ENCODE results near the gene CACNA2D1. TPM values are rescaled to one million over a fixed set of nuclear protein-coding genes. Genes with fewer than 3 reads are reported as not detected.
A peak's percentile ranks its signal among the peaks of the same experiment; 100 is the strongest.

Gene CACNA2D1
- total RNA-seq, 1 experiment from 2014 or later = 4.3 TPM

DNA sequence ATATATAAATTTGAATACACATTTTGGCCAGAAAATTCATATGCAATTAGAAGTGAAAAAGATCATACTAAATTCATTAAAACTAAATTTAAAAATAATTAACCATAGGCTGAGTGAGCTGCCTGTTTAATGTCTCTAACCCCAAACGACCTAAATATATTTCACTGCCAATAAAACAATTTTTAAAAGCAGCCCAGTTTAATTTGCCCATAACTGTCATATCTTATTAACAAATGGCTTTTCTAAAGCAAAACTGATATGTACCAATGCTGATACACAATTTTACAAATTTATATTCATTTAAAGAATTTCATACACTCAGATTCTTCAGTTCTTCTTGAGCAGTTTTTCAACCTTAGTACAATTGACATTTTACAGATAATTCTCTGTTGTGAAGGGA is 99.9 kb downstream of the CACNA2D1 start:
- no peak for DNase-seq (ENCODE audit: low read depth)

DNA sequence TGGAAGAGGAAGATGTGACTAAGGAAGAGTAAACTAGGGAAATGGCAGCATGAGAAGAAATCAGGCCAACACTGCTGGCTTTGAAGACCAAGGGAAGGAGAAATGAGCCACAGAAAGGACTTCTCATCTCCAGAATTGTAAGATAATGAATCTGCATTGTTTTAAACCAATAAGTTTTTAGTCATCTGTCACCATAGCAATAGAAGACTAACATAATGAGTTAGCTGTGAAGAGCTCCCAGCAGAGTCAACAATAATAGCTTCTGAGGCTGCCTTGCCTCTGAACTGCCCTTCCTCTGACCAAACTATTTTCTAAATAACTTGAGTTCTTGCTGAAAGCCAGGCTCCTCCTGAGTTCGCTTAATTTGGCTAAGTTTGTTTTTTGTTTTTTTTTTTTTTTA is 103.6 kb downstream of the CACNA2D1 start:
- no peak for DNase-seq (ENCODE audit: low read depth)

DNA sequence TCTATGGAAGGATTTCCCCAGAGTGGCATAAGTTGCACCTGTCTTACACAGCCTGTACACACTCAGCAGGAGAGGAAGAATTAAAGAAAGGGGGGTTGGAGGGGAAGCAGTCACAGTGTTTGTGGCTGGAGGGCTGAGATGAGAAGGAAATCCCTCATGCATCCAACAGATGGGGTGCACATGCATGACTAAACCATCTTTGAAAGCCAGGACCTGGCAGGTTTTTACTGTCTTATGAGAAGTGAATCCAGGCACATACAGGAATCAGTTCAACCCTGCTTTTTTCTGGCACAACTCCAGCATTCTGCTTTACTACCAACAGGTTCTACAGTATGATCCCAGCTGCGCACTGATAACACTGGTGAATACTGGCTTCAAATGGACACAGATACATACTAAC is 107.7 kb downstream of the CACNA2D1 start:
- DNase-seq (ENCODE audit: low read depth) = peak; percentile 1

DNA sequence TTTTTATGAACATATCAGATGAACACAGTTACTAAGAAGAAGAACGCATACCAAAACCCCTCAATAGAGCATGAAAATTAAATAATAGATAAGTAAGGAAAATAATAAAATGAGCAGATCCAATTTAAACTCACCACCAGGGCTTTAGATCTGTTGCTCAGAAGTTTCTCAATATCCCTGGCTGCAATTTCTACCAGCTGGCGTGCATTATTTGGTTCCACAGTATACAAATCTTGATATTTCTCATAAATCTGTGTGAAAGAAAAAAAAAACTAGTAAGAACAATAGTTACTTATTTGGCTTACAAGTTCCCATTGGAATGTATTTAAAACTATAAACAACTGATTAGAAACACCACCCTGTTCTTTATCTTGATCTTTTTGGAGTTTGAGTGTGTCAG is 108.6 kb downstream of the CACNA2D1 start:
- DNase-seq (ENCODE audit: low read depth) = no peak

DNA sequence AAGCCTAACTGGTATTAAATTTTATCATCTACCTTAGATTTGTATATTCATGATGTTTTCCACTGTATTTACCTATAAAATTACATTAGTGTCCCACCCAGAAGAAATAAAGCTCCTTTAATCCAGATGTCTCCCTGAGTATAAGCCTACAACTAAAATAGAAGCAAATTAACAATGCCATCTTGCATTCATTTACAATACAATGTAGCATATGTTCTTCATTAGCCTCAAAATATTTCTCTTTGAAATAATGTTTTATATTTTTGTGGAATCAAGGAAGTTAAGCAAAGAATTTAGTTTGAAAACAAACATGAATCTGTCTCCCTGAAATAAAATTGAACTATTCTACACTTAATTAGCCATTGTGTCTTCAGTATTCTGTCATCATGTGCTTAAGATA is 112.3 kb downstream of the CACNA2D1 start:
- no peak for DNase-seq (ENCODE audit: low read depth)

DNA sequence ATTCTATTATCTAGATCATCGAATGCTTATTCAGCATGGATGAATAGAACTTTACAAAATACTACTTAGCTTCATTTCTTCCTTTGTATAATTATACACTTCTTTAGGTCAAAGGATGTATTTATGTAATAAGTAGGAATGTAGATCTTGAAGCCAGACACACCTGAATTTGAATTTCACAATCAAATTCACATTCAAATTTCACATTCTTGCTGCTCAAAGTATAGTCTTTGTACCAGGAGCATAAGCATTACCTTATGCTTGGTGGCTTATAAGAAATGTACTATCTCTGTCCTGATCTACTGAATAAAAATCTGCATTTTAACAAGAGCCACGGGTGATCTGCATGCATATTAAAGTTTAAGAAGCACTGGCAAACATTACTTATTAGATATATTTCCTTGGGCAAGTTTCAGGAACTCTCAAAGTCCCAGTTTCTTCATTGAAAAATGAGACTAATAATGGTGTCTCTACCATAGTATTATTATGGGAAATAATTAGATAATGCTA is 112.8 kb downstream of the CACNA2D1 start:
- DNase-seq (ENCODE audit: low read depth) = no peak

DNA sequence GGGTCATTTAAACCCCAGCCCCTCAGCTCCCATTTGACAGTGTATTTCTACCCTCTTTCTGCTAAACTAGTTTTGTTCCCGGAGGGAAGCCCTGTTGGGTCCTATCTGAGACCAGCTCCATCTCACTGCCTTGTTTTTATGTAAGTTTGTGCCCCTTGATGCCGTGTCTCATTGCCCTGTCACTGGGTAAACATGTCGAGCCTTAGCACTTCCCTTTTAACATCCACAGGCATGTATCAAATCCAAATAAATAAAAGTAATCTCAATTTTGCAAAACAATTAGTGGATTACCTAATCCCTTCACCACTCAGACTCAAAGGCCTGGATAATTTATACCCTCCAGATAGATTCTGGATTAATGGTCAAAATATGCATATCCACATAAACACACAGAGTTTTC is 115.7 kb downstream of the CACNA2D1 start:
- DNase-seq (ENCODE audit: low read depth) = no peak

DNA sequence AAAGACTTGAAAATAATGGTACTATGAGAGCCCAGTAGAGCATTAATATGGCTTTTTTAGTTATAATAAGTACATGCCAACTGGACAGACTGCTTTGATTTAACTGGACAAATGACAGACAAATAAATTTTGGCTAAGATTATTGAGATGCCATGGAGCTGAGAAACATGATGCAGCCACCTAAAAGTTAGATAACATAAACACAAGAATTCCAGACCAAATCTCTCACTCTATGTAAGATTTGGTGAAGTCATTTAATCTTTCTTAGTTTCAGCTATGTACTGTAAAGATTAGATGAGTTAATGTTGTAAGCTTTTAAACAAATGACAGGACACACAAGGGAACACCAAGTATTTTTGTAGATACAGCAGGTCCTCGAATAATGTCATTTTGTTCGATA is 118.2 kb downstream of the CACNA2D1 start:
- no peak for DNase-seq (ENCODE audit: low read depth)

DNA sequence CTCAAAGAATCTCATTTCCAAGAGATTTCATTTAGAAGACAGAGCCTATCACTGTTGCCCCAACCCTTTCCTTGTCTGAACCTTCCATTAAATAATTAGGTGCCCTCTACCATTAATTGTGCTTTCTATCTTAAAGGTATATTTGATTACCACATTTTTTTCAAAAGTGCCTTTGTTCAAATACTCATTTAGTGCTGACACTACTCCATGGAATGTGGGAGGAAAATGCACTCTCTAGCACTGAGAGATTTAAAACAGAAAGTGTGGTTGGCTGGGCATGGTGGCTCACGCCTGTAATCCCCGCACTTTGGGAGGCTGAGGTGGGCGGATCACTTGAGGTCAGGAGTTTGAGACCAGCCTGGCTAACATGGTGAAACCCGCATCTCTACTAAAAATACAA is 119.8 kb downstream of the CACNA2D1 start:
- DNase-seq (ENCODE audit: low read depth) = no peak

DNA sequence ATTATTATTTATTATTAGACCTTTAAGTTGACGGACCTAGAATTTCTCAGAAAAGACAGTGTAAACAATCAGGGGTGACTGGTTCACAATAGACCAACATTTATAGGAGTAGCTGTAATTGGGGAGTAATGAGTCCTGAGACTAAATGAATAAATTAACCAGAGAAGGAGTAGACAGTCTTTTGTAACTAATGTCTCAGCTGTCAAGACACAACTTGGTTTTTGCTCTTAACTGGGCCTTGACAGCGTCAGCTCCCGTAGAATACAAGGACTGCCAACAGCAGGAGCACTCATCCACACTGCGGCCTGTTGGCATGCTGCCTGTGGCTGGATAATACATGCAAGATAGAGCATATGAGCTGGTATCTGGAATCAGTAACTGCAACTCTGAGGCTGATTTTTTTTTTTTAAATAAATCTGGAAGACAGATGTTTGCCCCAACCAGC is 123.9 kb downstream of the CACNA2D1 start:
- DNase-seq (ENCODE audit: low read depth) = peak; percentile 34

DNA sequence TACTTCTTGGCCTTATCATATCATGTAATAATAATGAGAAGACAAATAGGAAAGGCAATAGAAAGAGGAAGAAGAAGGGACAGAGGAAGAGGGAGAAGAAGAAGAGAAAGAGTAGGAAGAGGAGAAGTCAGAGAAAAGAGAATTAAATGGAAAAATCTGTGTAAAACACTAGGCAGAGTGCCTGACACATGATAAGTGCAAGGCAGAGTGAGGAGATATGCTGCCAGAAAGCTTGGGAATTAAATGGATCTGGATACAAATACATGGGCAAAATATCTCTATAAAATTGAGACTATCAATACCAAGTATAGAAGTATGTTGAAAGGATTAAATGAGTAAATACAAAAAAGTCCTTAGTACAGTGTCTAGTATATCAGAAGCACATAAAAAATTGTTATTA is 124.8 kb downstream of the CACNA2D1 start:
- no peak for DNase-seq (ENCODE audit: low read depth)

DNA sequence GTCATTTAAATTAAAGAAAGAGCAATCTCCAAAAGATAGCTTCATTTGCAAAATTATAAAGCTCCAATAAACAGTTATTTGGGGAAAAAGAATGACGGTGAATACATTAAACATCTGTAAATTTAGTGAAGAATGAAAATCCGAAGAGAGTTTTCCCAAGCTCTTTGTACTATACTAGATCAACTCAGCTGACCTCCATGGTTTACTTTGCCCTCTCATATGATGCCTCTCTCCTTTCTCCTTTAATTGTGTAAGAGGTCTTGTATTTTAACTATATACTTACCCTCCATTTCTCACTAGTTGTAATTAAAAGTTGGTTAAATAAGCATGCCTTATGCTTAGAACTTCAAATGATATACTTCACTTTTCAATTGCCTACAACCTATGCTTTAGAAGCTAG is 125.8 kb downstream of the CACNA2D1 start:
- no peak for DNase-seq (ENCODE audit: low read depth)

DNA sequence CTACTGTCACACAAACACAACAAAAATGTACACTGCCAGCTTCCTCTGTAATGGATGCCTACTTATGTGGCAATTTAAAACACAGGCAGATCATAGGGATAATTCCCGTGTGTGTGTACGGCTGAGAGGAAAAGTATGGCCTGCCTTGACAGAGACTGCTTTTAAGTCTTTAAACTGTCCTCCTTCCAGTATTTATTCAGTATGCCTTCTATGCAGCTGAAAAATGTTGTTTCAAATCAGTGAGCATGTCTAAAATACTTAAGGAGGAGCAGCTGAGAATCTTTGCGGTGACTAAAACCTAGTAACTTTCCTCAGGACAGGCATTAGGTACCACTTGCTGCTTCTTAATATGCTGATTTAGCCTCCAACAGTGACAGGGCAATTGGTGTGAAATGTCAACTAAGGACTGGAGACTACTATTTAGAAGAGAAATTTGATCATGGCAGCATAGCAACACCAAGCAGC is 126.3 kb downstream of the CACNA2D1 start:
- no peak for DNase-seq (ENCODE audit: low read depth)

DNA sequence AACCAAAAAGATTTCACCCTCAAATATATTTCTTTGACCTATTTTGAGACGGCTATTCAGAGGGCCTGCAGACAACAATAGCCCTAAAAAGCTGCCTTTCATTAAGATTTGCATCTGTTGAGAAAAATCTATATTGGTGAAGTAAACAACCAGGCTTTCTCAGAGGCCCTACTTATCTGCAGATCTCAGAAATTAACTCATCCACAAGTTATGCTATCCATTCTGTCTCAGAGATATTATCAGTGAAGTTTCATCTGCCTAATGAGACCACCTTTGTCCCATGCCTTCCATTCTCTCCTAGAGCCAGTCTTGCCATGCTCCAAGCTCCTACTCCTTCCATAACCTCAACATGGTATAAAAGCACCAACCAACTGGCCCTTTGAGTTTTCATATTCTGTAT is 130.3 kb downstream of the CACNA2D1 start:
- no peak for DNase-seq (ENCODE audit: low read depth)

DNA sequence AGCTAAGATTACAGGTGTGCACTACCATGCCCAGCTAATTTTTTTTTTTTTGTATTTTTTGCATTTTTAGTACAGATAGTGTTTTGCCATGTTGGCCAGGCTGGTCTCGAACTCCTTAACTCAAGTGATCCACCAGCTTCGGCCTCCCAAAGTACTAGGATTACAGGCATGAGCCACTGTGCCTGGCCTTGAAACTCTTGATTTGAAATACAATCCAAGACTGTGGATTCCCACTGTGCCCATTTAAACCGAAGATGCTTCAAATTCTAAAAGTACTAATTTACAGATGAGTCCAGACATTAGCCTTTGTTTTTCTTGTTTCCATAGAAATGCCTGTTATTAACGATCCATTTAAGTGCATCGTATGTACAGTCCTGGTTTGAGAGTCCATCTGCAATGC is 130.9 kb downstream of the CACNA2D1 start:
- no peak for DNase-seq (ENCODE audit: low read depth)

DNA sequence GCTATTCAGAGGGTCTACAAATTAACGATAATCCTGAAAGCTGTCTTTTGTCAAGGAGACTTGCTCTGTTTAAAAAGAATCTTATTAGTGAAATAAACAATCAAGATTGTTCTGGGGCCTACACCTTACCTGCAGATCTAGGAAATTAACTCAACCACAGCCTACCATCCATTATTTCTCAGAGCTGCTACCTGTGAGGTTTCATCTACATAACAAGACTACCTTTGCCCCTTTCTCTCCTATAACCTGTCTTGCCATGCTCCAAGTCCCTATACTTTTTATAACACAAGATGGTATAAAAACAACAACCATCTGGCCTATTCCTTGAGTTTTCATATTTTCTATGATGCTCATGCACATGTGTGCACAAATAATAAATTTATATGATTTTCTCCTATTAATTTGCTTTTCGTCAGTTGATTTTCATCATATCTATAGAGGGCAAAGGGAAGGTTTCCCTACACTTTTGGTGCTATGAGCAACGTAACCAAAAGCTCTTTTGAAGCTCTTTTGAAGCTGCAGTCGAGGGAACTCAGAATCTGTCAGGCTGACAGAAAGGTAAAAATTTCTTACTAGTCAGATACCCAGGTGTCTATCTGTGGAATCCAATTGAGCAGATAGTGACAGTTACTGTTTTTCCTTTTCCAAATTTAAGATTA is 138.1 kb downstream of the CACNA2D1 start:
- DNase-seq (ENCODE audit: low read depth) = no peak

DNA sequence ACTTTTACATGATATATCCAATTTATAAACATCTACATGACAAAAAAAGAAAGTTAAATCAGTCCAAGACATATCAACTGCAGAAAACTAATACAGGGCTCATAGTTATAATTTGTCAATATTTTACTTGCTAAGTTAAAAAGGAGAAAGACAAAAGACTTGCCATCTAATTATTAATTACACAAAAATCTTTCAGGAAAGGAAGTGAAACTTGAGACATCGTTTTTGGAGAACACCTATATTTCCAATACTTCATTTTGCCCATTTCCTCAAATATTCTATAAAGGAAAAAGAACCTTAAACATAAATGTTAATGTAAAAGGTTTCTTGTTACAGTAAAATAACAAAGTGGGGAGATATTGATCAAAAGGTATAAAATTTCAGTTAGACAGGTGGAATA is 148.7 kb downstream of the CACNA2D1 start:
- no peak for DNase-seq (ENCODE audit: low read depth)

DNA sequence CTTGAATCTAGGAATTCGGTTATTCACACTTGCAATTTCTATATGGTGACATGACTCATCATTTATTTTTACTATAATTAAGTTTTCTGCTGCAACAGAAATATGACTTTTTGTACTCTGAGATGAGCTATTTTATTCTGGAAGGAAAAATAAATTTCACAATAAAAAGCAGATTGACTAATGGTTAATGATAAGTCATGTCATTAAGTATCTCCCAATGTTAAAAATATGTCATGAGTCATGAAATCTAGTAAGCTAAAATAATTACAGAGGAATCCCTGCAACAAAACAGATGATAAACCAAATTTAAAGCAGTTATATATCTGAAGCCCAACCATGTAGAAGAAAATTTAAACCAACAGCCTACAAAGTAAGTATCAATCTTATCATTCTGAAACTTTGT is 149.2 kb downstream of the CACNA2D1 start:
- DNase-seq (ENCODE audit: low read depth) = no peak

DNA sequence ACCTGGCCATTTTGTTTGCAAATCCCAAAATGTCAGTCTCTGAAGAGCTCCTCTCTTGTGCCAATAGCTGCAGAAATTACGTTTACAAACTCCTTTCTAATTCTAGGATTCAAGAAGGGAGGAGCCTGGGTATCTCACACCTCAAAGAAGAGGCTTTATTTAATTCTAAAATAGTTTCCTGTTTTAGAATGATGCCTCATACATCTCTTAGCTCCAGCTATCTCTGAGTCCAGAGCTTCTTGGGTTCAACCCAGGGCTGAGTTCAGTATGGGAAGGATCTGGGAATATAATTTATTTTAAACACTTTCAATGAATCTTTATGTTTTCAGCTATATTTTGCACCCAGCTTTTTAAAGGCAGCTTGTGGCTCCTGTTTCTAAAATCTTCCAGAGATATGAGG is 150.1 kb downstream of the CACNA2D1 start:
- DNase-seq (ENCODE audit: low read depth) = no peak

DNA sequence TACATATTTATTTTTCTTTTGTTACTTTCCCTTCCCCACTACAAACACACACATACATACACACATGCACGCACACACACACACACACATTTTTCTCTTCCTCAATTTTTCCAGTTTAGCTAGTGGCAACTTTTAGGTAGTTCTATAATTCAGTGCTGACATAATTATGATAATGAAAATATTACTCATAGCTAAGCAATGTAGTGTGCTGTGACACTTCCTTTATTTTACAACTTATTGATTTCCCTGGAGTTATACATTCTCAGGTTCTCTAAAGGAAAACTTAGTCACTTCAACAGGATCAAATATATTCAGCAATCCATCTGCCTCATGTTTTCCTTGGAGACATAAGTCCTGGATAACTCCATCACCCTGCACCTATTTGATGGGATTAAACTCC is 151.6 kb downstream of the CACNA2D1 start:
- DNase-seq (ENCODE audit: low read depth) = no peak

DNA sequence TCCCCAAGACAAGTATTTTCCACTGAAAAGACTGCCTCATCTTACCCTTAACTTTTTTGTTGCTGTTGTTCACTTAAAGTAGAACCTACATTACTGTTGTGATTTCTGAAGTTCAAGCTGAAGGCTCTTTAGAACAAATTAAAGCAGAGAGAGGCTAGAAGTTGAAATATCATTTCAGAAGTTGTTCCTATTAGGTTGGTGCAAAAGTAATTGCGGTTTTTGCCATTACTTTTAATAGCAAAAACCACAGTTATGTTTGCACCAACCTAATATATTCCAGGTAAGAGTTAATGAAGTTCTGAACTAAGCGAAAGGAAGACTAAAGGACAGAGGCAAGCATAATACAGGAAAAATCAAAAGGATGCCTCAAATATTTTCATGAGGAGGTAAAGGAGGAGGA is 153.7 kb downstream of the CACNA2D1 start:
- DNase-seq (ENCODE audit: low read depth) = no peak

DNA sequence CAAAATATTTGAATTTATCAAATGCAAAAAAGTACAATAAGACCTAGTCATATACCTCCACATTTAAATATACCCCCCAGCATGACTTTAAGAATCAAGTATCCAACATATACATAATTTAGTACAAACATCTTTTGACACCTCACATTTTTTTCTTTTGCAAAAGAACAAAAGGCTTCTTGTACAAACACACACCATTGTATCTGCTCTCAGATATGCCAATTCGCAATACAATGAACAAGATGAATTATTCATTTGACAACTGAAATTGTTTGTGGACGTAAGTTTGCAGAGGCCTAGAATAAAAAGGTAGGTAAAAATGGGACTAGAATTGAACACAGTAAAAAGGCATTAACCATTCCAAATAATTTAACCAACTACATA is 154.4 kb downstream of the CACNA2D1 start:
- DNase-seq (ENCODE audit: low read depth) = no peak

DNA sequence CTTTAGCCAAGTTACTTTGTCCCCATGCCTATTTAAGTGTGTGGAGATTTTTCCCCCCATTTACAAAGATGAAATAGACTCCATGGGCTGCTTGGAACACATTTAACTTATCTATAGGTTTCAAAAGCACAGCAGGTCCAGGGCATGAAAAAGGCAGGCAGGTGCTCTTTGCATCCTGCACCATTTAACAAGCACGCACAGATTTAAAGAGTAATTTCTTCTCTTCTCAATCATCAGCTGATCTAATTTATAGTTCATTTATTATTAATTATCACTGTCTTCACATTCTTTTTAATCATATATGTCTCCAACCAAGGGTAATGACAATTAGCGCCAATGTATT is 156.8 kb downstream of the CACNA2D1 start:
- no peak for DNase-seq (ENCODE audit: low read depth)

DNA sequence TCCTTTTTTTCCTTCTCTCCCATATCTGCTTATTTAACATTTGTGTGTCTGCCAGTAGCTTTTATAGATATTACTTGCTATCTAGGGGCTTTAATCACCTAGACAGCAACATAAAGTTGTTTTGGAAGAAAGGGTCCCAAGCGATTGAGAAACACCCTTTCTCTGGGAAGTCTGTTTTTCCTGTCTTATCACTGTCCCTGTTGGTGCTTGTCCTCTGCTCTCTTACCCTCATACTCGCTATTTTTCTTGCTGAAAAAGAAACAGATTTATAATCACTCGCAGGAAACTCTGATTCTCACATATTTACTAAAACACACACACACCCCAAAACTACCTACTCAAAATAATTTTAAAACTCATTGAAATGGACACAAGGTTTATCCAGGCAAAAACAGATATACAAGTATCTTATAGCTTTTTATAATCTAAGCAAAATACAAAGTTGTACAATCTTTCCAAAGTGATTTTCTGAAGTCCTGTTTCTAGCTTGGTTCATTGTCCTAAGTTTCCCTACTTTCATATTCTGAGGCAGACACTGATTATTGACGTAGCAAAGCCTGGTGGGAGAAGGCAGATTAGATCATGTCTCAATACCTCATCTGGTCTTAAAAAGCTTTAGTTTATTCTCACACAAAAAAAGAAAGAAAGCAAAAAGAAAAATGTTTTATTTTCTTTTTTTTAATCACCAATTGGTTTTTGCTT is 157.3 kb downstream of the CACNA2D1 start:
- DNase-seq (ENCODE audit: low read depth) = no peak

All from Daoy (cell line).